HG02885 (cell line): ENCODE measurements around the gene CPD.
"Not testable (repeated sequence)": the region's sequence is repeated elsewhere in the genome, so short reads cannot be mapped to it uniquely, and the experiment has no call there.

Experiments
- ATAC-seq: cut with Tn5 transposase; IDR thresholded peaks from one replicate; pipeline ENCODE4 v1.9.1; 2021; ENCODE audit warnings: mild to moderate bottlenecking; ENCODE audit not compliant: unreplicated experiment, poor library complexity

Gene CPD

DNA sequence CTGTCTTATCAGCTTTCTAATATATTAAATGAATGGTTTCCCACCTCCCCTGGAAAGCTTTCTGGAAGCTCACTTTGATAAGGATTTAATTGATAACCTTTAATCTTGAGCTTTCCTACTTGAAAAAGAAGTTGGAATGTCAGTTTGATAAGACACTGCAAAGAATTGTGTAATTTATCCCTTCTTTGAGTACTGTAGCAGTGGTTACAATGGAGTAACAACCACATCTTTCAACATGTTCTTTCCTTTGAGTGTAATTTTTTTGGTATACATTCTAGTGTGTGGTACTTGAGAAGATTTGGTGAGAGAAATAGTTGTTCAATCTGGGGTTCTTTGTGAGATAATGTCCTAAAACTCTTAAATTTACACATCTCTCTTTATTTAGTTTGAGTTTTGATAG lies 43.4 kb downstream of the CPD start:
- no peak for ATAC-seq

GRCh38 chr17:30424471-30424870 lies 45.7 kb downstream of the CPD start:
- no peak for ATAC-seq

DNA sequence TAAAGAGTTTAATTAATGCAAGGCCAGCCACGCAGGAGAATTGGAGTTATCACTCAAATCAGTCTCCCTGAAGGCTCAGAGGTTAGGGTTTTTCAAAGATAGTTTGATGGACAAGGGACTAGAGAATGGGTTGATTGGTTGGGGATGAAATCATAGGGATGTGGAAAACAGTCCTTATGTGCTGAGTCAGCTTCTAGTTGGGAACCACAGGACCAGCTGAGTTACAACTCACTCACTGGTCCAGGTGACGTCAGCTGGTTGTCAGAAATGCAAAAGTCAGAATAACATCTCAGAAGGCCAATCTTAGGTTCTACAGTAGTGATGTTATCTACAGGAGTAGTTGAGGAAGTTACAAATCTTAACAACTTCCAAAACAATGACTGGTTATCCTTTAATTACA lies 47.6 kb downstream of the CPD start:
- ATAC-seq, result no peak

GRCh38 chr17:30427611-30428010 lies 48.9 kb downstream of the CPD start:
- no peak for ATAC-seq

- no peak for ATAC-seq
Measured at GRCh38 chr17:30429155-30429554, 50.4 kb downstream of the CPD start.

DNA sequence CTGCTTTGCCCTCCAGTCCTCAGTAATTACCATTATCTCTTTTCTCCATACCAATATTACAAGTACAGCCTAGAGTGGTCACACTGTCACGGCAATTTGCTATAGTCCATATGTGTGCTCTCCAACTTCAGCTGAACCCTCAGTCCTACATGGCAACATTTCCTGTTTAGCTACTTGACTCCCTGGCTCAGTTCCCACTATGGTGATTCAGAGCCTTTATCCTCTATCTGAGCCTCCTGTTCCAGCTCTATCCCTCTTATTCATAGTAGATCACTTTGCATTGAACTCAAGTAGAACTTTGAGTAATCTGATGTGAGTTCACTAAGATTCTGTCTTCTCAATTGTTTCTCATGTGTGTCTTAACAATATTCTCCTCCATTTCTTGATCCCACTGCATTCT lies 54.8 kb downstream of the CPD start:
- ATAC-seq, result no peak

GRCh38 chr17:30436729-30437128 lies 58.0 kb downstream of the CPD start:
- ATAC-seq, result no peak

- ATAC-seq, result no peak
Measured at GRCh38 chr17:30443721-30444120, 65.0 kb downstream of the CPD start.

- ATAC-seq, result not testable (repeated sequence)
Measured at GRCh38 chr17:30446640-30447039, 67.9 kb downstream of the CPD start.

- ATAC-seq, result no peak
Measured at GRCh38 chr17:30449480-30449879, 70.8 kb downstream of the CPD start.

DNA sequence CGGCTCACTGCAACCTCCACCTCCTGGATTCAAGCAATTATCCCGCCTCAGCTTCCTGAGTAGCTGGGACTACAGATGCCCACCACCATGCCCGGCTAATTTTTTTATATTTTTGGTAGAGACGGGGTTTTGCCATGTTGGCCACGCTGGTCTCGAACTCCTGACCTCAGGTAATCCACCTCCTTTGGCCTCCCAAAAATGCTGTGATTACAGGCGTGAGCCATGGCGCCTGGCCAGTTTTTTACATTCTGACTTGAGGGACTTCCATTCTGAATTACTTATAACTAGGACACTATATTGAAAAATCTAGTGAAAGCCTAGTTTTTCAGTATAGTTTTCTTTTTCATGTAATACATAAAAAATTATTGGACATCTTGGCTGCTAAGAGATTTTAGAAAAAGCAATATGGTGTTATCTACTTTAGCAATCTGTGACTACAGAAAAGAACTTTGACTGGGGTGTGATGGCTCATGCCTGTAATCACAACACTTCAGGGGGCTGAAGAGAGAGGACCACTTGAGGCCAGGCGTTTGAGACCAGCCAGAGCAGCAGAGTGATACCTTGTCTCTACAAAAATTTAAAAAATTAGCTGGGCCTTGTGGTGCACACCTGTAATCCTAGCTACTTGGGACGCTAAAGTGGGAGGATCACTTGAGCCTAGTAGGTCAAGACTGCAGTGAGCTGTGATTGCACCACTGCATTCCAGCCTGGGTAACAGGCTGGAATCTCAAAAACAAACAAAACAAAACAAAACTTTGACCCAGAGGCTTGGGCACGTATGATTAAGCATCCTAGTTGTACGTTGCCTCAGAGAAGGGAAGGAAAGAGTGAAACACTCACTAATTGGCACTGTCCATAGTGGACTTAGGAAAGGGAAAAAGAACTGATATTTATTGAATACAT lies 71.6 kb downstream of the CPD start:
- no peak for ATAC-seq

- no peak for ATAC-seq
Measured at GRCh38 chr17:30454635-30455034, 75.9 kb downstream of the CPD start.

GRCh38 chr17:30458371-30458770 lies 79.6 kb downstream of the CPD start:
- no peak for ATAC-seq

DNA sequence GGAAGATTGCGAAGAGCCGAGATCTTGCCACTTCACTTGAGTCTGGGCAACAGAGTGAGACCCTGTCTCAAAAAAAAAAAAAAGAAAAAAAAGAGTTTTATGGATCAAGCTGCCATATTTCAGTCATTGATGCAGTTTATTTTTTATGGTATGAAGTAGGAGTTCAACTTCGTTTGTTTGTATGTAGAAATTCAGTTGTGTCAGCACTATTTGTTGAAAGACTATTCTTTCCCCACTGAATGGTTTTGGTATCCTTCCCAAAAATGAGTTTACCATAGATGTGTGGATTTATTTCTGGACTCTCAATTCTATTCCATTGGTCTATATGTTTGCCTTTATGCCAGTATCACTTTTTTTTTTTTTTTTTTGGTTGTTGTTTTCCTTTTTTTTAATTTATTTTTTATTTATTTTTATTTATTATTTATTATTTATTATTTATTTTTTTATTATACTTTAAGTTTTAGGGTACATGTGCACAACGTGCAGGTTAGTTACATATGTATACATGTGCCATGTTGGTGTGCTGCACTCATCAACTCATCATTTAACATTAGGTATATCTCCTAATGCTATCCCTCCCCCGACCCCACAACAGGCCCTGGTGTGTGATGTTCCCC lies 80.2 kb downstream of the CPD start:
- ATAC-seq, result not testable (repeated sequence)

GRCh38 chr17:30468465-30468864 lies 89.7 kb downstream of the CPD start:
- no peak for ATAC-seq

GRCh38 chr17:30472238-30472890 lies 93.6 kb downstream of the CPD start:
- no peak for ATAC-seq

DNA sequence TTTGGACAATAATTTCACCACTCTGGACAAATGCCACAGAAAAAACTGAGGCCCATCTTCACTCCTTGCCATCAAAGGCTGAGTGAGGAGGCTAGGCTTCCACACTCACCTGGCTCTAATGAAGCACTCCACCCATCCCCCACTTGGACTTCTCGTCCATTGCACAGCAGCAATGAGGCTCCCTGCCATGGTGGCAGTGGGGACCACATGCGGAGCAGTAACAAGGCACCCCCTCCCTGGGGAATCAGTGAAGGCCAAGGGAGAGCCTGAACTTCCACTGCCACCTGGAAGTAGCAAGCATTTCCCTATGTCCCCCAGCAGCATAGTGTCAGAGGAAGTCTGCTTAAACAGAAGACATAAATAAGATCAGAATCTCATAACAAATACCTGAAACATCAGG lies 96.5 kb downstream of the CPD start:
- no peak for ATAC-seq

GRCh38 chr17:30476726-30477082 lies 98.0 kb downstream of the CPD start:
- ATAC-seq, result peak; percentile 16

GRCh38 chr17:30477083-30477773 lies 98.5 kb downstream of the CPD start, which contains the start of gene GOSR1:
Gene GOSR1, plus strand, starts transcription at chr17:30477408. Its CDS starts 26 bp downstream, at chr17:30477434.
- peak; percentile 98 for ATAC-seq

GRCh38 chr17:30477774-30478115 lies 99.0 kb downstream of the CPD start:
- ATAC-seq, result no peak

DNA sequence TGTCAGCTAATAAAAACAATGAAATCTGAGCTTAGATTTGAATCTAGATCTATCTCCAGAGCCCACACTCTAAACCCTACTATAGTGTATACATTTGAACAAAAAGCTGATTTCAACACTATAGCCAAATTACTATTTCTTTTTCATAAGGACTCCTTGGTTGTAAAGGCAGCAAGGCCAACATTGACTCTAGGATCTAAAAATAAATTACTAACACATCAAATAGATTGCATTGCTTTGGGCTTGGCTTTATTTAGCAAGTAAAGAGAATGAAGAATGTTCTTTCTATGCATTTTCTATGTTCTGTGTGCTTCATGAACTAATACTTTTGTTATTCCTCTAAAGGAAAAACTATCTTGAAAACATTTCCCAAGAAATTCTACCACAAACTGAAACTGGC lies 103.8 kb downstream of the CPD start:
- ATAC-seq, result no peak
